Fibroblast of skin of back (primary cell): Measurements from ENCODE around the gene TFF1.

Experiments
- DNase-seq: peaks from one replicate; pipeline ENCODE4 v3.0.0-alpha.2; 2013

TFF1 gene

GRCh38 chr21:42341776-42342542, 24.4 kb downstream of the TFF1 start:
- no peak for DNase-seq

GRCh38 chr21:42340187-42341050, 25.9 kb downstream of the TFF1 start:
- DNase-seq, result no peak

GRCh38 chr21:42338729-42339715, 27.3 kb downstream of the TFF1 start:
- DNase-seq, result no peak

- peak; percentile 22 for DNase-seq
Measured at GRCh38 chr21:42337830-42338728, 28.3 kb downstream of the TFF1 start.

- DNase-seq, result no peak
Measured at GRCh38 chr21:42337276-42337675, 29.1 kb downstream of the TFF1 start.

- DNase-seq, result peak; percentile 5
Measured at GRCh38 chr21:42336054-42336453, 30.3 kb downstream of the TFF1 start.

GRCh38 chr21:42332557-42333317, 33.6 kb downstream of the TFF1 start:
- DNase-seq, result no peak

- no peak for DNase-seq
Measured at GRCh38 chr21:42331660-42332059, 34.7 kb downstream of the TFF1 start.

GRCh38 chr21:42330380-42331371, 35.7 kb downstream of the TFF1 start:
- DNase-seq, result no peak

- no peak for DNase-seq
Measured at GRCh38 chr21:42324896-42325295, 41.4 kb downstream of the TFF1 start.

- no peak for DNase-seq
Measured at GRCh38 chr21:42321845-42322244, 44.5 kb downstream of the TFF1 start.

- no peak for DNase-seq
Measured at GRCh38 chr21:42321231-42321630, 45.1 kb downstream of the TFF1 start.

GRCh38 chr21:42320791-42321190, 45.5 kb downstream of the TFF1 start:
- DNase-seq, result no peak

- no peak for DNase-seq
Measured at GRCh38 chr21:42319851-42320572, 46.3 kb downstream of the TFF1 start.

GRCh38 chr21:42319376-42319775, 47.0 kb downstream of the TFF1 start:
- no peak for DNase-seq

- no peak for DNase-seq
Measured at GRCh38 chr21:42317826-42318746, 48.2 kb downstream of the TFF1 start.

GRCh38 chr21:42317341-42317741, 49.0 kb downstream of the TFF1 start:
- no peak for DNase-seq

GRCh38 chr21:42316891-42317290, 49.4 kb downstream of the TFF1 start:
- no peak for DNase-seq
